Karpas-422 (cell line): ENCODE results near the gene CEBPZ. TPM values are rescaled to one million over a fixed set of nuclear protein-coding genes. Genes with fewer than 3 reads are reported as not detected.
A peak's percentile ranks its signal among the peaks of the same experiment; 100 is the strongest.

ENCODE experiments used
- DNase-seq: peaks from one replicate; pipeline ENCODE4 v3.0.0-alpha.2; 2015
- H2AFZ ChIP-seq: fragments of 200-600 bp; sonication (generic); 2 replicates; pipeline ENCODE4 v1.6.1; 2014; ENCODE audit warnings: antibody characterized with exemption, low read length, mixed read lengths
- H3K27ac ChIP-seq: fragments of 200-600 bp; sonication (generic); 2 replicates; pipeline ENCODE4 v1.5.1; 2014; ENCODE audit warnings: mild to moderate bottlenecking, low read length, moderate library complexity
- H3K27me3 ChIP-seq: fragments of 200-600 bp; sonication (generic); 2 replicates; pipeline ENCODE4 v1.6.1; 2014; ENCODE audit warnings: low read length, mixed read lengths
- H3K36me3 ChIP-seq: fragments of 200-600 bp; sonication (generic); 2 replicates; pipeline ENCODE4 v1.6.1; 2014; ENCODE audit warnings: low read length, mixed read lengths; ENCODE audit not compliant: insufficient read depth
- H3K4me1 ChIP-seq: fragments of 200-600 bp; sonication (generic); 2 replicates; pipeline ENCODE4 v1.6.1; 2014; ENCODE audit warnings: mild to moderate bottlenecking, low read length, mixed read lengths
- H3K4me2 ChIP-seq: fragments of 200-600 bp; sonication (generic); 2 replicates; pipeline ENCODE4 v1.6.1; 2014; ENCODE audit warnings: low read length, low read depth, mild to moderate bottlenecking; ENCODE audit not compliant: poor library complexity, severe bottlenecking
- H3K4me3 ChIP-seq: fragments of 200-600 bp; sonication (generic); 2 replicates; pipeline ENCODE4 v1.5.1; 2014; ENCODE audit warnings: mild to moderate bottlenecking, antibody characterized with exemption, low read length, mixed read lengths
- H3K79me2 ChIP-seq: fragments of 200-600 bp; sonication (generic); 2 replicates; pipeline ENCODE4 v1.6.1; 2014; ENCODE audit warnings: mild to moderate bottlenecking, low read length, mixed read lengths
- H3K9ac ChIP-seq: fragments of 200-600 bp; sonication (generic); 2 replicates; pipeline ENCODE4 v1.6.0; 2014; ENCODE audit warnings: low read length
- H3K9me2 ChIP-seq: fragments of 200-600 bp; sonication (generic), shearing (Covaris generic); replicated peaks from 2 replicates; pipeline ENCODE4 v1.6.0; 2014; ENCODE audit warnings: mild to moderate bottlenecking, low read length, moderate library complexity; ENCODE audit not compliant: insufficient read depth
- H3K9me3 ChIP-seq: fragments of 300-700, 200-600 bp; sonication (generic); 2 replicates; pipeline ENCODE4 v1.6.1; 2014; ENCODE audit warnings: low read length, mixed read lengths
- H4K20me1 ChIP-seq: fragments of 200-600 bp; sonication (generic); 2 replicates; pipeline ENCODE4 v1.6.1; 2014; ENCODE audit warnings: mild to moderate bottlenecking, antibody characterized with exemption, low read length, low read depth; ENCODE audit not compliant: insufficient read depth
- total RNA-seq: library from RNA; depleted of rRNA; stranded (reverse); fragments of >200 nt; shearing (Covaris generic); gene quantifications from 2 replicates; pipeline ENCODE4 v1.2.3, GENCODE V29; 2014; ENCODE audit warnings: low replicate concordance

Gene CEBPZ
- total RNA-seq, 1 experiment from 2014 or later, result 48.2 TPM

DNA sequence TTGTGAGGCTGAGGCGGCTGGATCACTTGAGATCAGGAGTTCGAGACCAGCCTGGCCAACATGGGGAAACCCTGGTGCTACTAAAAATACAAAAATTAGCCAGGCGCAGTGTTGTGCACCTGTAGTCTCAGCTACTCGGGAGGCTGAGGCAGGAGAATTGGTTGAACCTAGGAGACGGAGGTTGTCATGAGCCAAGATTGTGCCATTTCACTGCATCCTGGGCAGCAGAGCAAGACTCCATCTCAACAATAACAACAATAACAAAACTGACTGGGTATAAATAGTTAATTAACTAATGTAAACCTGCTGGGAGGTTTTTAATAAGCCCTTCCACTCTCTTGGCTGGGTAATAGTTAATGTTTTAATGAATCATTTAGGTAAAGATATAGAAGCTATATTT, 50.8 kb downstream of the CEBPZ start:
- H3K4me1 ChIP-seq, result no peaks in the 10 kb centered on the region
- H3K27ac ChIP-seq, result no peak overlapping the region
- no peaks in the 10 kb centered on the region for H3K36me3 ChIP-seq
- H4K20me1 ChIP-seq, result no peaks in the 10 kb centered on the region
- H2AFZ ChIP-seq, result no peak overlapping the region
- H3K27me3 ChIP-seq, result no peaks in the 10 kb centered on the region
- H3K4me3 ChIP-seq, result no peak overlapping the region
- H3K9ac ChIP-seq, result no peak overlapping the region
- DNase-seq, result no peak
- no peaks in the 10 kb centered on the region for H3K9me2 ChIP-seq
- H3K4me2 ChIP-seq, result no peak overlapping the region
- H3K9me3 ChIP-seq, result no peaks in the 10 kb centered on the region
- H3K79me2 ChIP-seq, result no peaks in the 10 kb centered on the region

DNA sequence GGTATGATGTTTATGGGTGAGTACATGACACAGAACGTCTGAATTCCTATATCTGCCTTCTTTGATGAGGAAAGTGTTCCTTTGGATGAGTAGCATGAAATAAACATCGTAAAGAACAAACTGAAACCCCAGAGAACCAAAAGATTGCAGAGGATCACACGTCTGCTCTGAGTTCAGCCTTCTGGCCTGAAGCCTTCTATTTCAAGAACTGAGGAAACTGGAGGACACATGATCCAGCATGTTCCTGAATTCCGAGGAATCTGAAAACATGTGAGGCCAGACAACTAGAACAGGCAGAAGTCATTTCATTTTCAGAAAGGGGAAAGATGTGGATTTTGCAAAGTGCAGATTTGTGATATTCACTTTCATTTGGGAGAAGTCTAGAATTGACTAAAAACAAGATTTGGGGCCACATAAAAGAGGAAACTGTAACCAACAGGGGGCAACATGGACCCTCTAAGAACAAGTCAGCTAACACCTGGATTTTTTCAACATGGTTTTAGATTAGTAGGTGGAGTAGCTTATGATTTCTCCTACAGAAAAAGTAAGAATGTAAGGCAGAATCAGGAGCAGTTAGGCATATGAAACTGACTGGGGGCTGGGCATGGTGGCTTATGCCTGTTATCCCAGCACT, 51.3 kb downstream of the CEBPZ start:
- Histone ChIP-seq H3K4me1 (no peaks in the 10 kb centered on the region), H3K9ac (no peak overlapping the region), H3K27ac (no peak overlapping the region), H2AFZ (no peak overlapping the region), H3K9me2 (no peaks in the 10 kb centered on the region), H4K20me1 (no peaks in the 10 kb centered on the region), H3K27me3 (no peaks in the 10 kb centered on the region), H3K36me3 (no peaks in the 10 kb centered on the region), H3K79me2 (no peaks in the 10 kb centered on the region), H3K4me2 (no peak overlapping the region), H3K4me3 (no peak overlapping the region), H3K9me3 (no peaks in the 10 kb centered on the region)
- DNase-seq, result peak; percentile 62

DNA sequence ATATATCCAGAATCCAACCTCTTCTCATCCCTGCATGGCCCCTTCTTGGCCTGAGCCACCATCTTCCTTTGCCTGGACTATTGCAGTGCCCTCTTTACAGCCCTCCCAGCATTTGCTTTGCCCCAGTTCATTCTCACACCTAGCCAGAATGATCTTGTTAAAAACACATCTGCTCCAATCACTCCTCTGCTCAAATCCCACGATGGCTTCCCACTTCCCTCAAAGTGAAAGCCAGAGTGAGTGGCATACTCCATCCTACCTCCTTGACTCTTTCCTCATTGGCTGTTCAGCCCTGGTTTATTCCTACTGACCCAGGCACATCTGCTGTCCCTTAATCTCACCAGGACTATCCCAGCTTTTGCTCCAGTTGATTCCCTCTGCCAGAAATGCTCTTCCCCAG, 57.7 kb downstream of the CEBPZ start:
- no peaks in the 10 kb centered on the region for H3K4me1 ChIP-seq
- DNase-seq, result no peak
- no peaks in the 10 kb centered on the region for H3K36me3 ChIP-seq
- no peaks in the 10 kb centered on the region for H3K27me3 ChIP-seq
- no peaks in the 10 kb centered on the region for H3K79me2 ChIP-seq
- H3K27ac ChIP-seq, result no peak overlapping the region
- H3K9me3 ChIP-seq, result no peaks in the 10 kb centered on the region
- H3K4me2 ChIP-seq, result no peak overlapping the region
- H3K9me2 ChIP-seq, result no peaks in the 10 kb centered on the region
- H2AFZ ChIP-seq, result no peak overlapping the region
- H4K20me1 ChIP-seq, result no peaks in the 10 kb centered on the region
- H3K4me3 ChIP-seq, result no peak overlapping the region
- H3K9ac ChIP-seq, result no peak overlapping the region

DNA sequence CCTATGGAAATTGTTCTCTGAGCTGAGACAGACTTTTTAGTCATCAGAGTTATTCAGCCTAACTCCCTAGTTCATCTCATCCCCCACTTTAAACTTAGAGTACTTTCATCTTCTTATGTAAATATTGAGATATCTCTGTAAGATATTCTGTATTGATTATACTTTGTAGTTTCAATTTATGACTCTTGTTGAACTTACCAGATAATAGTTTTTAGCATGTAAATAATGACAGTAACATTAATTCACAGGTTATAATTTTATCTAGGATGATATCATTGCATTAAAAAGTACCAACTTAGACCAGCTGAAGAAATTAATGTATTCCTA, 59.8 kb downstream of the CEBPZ start:
- Histone ChIP-seq H3K9ac (no peak overlapping the region), H3K4me3 (no peak overlapping the region), H3K27me3 (no peaks in the 10 kb centered on the region), H3K4me2 (no peak overlapping the region), H3K79me2 (no peaks in the 10 kb centered on the region), H3K9me2 (no peaks in the 10 kb centered on the region), H3K36me3 (no peaks in the 10 kb centered on the region), H2AFZ (no peak overlapping the region), H3K4me1 (no peaks in the 10 kb centered on the region), H4K20me1 (no peaks in the 10 kb centered on the region), H3K27ac (no peak overlapping the region), H3K9me3 (no peaks in the 10 kb centered on the region)
- no peak for DNase-seq

DNA sequence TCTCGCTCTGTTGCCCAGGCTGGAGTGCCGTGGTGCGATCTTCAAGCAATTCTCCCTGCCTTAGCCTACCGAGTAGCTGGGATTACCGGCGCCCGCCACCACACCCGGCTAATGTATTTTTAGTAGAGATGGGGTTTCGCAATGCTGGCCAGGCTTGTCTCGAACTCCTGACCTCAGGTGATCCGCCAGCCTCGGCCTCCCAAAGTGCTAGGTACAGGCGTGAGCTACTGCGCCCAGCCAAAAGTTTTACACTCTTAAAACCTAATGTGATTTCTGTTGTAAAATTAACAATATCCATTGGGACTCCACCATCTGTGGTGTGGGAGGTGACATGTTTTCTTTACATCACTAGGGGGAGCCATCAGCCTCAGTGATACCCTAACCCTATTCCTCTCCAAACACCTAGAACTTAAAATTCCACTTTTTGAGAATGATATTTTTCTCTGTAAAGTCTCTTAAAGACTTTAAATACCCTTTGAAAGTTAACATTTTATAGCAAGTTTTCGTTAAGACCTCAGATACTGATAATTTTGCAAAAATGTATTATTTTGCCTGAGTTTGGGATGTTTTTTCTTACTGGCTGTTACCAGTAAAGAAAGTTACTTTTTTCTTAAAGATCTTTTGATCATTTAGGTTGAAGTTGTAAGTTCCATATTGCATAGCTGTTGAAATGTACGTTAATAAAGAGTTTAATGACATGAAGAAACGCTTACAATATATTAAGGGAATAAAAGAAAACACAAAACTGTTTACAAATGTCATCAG, 63.0 kb downstream of the CEBPZ start:
- Histone ChIP-seq H3K9me2 (no peaks in the 10 kb centered on the region), H2AFZ (no peak overlapping the region), H3K27me3 (no peaks in the 10 kb centered on the region; the same call in 1 of the 2 replicates), H3K9me3 (peaks cover 12% of the 10 kb centered on the region), H3K4me1 (no peaks in the 10 kb centered on the region), H3K36me3 (no peaks in the 10 kb centered on the region), H3K4me3 (no peak overlapping the region), H3K79me2 (no peaks in the 10 kb centered on the region), H4K20me1 (no peaks in the 10 kb centered on the region), H3K9ac (no peak overlapping the region), H3K27ac (no peak overlapping the region), H3K4me2 (no peak overlapping the region)
- DNase-seq, result peak; percentile 80

DNA sequence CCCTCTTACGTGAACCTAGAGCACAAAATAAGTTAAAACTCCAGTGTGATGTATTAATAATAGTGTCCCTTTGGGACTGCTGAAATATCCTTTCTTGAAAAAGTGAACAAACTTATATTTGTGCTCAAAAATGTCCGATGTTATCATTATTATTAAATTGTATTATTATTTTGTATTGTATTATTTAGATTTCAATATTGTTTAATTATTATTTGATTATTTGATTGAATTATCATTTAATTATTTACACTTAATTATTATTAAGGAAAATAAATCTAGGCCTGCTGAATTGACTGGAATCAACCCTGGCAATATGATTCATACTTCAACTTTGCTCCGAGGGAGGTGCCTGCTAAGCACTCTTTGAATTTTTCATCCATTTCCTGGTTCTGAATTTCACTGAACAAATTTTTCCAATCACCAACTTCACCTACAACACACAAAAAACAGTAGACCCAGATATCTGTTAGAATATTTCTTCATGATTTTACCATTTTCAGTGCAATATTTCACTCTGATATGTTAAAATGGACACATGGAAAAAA, 63.7 kb downstream of the CEBPZ start:
- Histone ChIP-seq H3K9me3 (peaks cover 12% of the 10 kb centered on the region), H3K4me2 (no peak overlapping the region), H3K4me1 (no peaks in the 10 kb centered on the region), H3K9ac (no peak overlapping the region), H3K36me3 (no peaks in the 10 kb centered on the region), H3K9me2 (no peaks in the 10 kb centered on the region), H4K20me1 (no peaks in the 10 kb centered on the region), H3K27me3 (no peaks in the 10 kb centered on the region; the same call in 1 of the 2 replicates), H3K79me2 (no peaks in the 10 kb centered on the region), H2AFZ (no peak overlapping the region), H3K4me3 (no peak overlapping the region), H3K27ac (no peak overlapping the region)
- no peak for DNase-seq

DNA sequence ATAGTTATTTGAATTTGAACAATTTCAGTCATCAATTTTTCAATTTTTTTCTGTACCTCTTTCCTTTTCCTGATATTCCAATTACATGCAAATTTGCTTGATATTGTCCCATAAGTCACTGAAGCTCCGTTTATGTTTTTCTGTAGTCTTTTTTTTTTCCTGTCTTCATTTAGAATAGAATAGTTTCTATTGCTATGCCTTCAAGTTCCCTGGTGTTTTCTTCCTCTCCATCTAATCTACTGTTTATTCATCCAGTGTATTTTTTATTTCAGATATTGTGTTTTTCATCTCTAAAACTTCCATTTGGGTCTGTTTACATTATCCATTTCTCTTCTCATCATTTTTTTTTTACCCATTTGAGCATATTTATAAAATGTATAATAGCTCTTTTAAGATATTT, 66.6 kb downstream of the CEBPZ start:
- Histone ChIP-seq H3K9me2 (no peaks in the 10 kb centered on the region), H3K27me3 (no peaks in the 10 kb centered on the region; the same call in 1 of the 2 replicates), H3K9ac (no peak overlapping the region), H4K20me1 (no peaks in the 10 kb centered on the region), H3K79me2 (no peaks in the 10 kb centered on the region), H3K27ac (no peak overlapping the region), H3K4me3 (no peak overlapping the region), H3K4me1 (no peaks in the 10 kb centered on the region), H3K36me3 (no peaks in the 10 kb centered on the region), H2AFZ (no peak overlapping the region), H3K9me3 (peaks cover 12% of the 10 kb centered on the region), H3K4me2 (no peak overlapping the region)
- DNase-seq, result no peak

DNA sequence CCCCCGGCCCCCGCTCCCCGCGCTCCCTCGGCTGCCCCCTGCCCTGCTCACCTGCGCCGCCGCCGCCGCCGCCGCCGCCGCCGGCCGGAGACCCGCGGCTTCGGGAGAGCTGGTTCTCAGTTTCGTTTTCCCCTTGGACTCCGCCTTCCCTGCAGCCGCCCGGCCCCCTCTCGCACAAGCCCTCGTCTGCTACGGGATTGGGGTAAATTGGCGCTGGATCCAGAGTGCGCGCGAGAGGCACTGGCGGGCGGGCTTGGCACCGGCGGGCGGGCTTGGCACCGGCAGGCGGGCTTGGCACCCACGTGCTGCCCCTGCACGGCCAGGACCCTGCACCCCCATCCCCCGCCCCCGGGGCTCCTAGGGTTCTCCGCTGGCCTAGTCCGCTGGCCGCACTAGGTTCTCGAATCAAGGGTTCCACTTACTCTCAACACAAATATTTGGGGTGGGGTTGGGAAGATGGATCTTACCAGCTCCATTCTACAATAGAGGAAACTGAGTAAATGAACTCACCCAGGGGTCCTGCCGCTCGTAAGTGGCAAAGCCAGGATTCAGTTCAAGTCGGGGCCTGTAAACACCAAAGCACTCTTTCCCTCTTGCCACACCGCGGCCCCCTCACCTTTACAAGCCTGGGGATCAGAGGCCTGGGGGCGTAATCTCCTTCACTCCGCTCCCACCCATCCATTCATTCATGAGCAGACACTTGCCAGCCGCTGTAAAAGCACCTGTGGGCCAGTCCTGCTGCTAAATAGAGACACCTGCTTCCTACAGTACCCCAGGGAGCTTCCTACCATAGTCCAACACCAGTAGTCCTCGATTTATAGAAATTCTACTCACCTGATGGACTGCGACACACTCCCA, 74.3 kb downstream of the CEBPZ start, which contains the start of gene EIF2AK2:
TSS of gene EIF2AK2 (minus strand) at position 124 of the 858 bp plus-strand sequence. CDS start 9,174 bp downstream, outside the sequence.
- Histone ChIP-seq H2AFZ (peak within 1 kb of the TSS; percentile 91), H3K36me3 (peaks cover 5% of the 10 kb centered on the region; the same call in 1 of the 2 replicates), H3K4me1 (peaks cover 22% of the 10 kb centered on the region), H3K9me2 (no peaks in the 10 kb centered on the region), H3K79me2 (peaks cover 54% of the 10 kb centered on the region), H3K9ac (peak within 1 kb of the TSS; percentile 89), H3K9me3 (no peaks in the 10 kb centered on the region), H4K20me1 (no peaks in the 10 kb centered on the region), H3K27ac (peak within 1 kb of the TSS; percentile 46), H3K4me3 (peak within 1 kb of the TSS; percentile 89), H3K4me2 (peak within 1 kb of the TSS; percentile 93), H3K27me3 (no peaks in the 10 kb centered on the region)
- DNase-seq, result peak; percentile 96
